ENCODE measurements around the gene DEF6.
"Not testable (repeated sequence)": the region's sequence is repeated elsewhere in the genome, so short reads cannot be mapped to it uniquely, and the experiment has no call there.

Gene DEF6

GRCh38 chr6:35280903-35281302, 16.7 kb upstream of the DEF6 start:
- no peak for ATAC-seq

DNA sequence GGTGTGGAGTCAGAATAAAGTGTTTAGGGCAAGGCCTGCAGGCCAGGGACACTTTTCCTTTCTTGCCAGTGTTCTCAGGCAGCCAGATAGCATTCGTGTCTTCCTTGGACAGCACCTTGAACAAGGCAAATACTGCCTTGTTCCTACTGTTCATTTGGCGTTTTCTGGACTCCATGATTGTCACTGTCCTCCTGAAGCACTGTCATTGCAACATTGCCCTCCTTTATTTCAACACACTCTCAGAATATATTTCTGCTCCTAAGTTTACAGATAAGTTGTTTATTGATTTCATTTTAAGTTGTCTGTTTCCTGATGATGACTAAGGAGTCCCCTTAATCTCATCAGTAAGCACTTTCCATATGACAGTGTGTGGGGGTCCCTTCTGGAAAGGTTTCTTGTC, 15.1 kb upstream of the DEF6 start:
- ATAC-seq: no peak

- no peak for ATAC-seq
These were observed 14.3 kb upstream of the DEF6 start for GRCh38 chr6:35283361-35283760.

DNA sequence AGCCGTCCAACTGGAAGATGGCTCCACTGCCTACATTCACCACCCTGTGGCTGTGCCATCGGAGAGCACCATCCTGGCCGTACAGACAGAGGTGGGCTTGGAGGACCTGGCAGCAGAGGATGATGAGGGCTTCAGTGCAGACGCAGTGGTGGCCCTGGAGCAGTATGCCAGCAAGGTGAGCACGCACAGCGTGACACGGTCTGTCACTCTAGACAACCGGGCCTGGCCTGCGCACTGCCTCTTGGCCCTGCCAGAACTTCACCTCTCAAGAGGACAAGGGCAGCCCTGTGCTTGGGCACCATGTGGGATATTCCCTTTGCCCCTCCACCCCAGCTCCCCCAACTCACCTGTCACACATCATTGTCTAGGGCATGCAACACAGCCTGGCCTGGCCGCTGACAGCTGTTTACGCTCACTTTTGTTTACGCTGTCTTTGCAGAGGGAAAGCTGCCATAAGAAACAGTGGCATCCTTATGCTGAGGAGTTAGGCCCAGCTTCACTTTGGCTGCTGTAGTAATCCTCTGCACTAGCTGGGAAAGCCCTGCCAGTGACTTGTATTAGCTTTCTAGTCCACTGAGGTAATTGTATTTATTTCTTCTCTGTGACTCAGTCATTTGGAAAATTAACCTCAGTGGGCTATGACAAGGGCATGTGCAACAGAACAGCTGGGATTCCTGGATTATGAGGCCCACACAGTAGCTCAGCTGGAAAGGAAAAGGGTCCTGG, 9.8 kb upstream of the DEF6 start:
- ATAC-seq: no peak

GRCh38 chr6:35288834-35289233, 8.8 kb upstream of the DEF6 start:
- no peak for ATAC-seq

DNA sequence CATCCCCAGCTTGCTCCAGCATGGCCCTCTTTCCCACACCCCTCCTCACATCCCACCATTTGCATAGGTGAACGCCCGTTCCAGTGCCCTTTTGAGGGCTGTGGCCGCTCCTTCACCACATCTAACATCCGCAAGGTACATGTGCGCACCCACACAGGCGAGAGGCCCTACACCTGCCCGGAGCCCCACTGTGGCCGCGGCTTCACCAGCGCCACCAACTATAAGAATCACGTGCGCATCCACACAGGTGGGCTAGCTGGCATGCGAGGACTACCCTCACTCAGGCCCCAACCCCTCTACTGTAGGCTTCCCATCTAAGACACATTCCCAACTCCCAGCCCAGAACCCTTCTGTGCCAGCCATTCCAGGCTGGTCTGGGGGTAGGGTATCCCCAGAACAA, 6.1 kb upstream of the DEF6 start:
- ATAC-seq: no peak

DNA sequence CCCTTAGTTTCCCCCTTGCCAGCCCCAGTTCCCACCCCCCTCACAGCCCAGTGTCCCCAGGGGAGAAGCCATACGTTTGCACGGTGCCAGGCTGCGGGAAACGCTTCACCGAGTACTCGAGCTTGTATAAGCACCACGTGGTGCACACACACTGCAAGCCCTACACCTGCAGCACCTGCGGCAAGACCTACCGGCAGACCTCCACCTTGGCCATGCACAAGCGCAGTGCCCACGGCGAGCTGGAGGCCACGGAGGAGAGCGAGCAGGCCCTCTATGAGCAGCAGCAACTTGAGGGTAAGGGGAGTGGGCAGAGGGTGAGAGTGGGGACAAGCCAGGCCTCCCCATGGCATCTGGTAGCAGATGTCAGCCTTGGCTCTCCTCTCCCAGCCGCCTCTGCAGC, 5.1 kb upstream of the DEF6 start:
- no peak for ATAC-seq

DNA sequence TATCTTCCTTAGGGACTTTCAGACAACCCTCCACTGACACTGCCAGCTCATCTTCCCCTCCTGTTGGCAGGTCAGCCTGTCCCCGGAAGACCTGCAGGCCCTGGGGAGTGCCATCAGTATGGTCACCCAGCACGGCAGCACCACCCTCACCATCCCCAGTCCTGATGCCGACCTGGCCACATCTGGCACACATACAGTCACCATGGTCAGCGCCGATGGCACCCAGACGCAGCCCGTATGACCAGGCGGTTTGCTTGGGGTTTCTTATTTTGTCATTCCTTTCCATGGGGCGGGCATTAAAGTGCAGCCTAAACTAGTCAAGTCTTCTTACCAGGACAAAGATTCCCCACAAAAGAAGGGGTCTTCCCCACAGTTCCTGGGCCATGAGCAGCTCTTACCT, 3.9 kb upstream of the DEF6 start:
- ATAC-seq: no peak

GRCh38 chr6:35294308-35294945, 3.2 kb upstream of the DEF6 start:
- peak; percentile 22 to 23 for ATAC-seq

DNA sequence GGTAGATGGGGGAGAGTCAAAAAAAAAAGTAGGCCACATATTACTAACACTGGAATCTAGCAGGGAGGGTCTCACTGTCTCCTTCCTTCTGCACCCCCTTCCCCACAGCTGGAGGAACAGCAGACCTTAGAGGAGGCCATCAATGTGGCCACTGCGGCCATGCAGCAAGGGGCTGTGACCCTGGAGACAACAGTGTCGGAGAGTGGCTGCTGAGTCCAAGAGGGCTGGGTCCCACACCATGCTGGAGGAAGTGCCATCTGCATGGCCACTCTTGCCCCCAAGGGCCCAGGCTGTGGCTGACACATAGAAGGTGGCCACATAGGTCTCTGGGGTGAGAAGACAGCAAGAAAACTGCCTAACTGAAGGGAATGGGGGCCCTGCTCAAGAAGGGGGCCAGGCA, 2.6 kb upstream of the DEF6 start:
- ATAC-seq: no peak

GRCh38 chr6:35295521-35296315, 1.9 kb upstream of the DEF6 start:
- no peak for ATAC-seq

- no peak for ATAC-seq
These were observed 552 bp upstream of the DEF6 start for GRCh38 chr6:35296931-35297600.

GRCh38 chr6:35298625-35299140, 1.1 kb downstream of the DEF6 start:
- ATAC-seq: no peak

DNA sequence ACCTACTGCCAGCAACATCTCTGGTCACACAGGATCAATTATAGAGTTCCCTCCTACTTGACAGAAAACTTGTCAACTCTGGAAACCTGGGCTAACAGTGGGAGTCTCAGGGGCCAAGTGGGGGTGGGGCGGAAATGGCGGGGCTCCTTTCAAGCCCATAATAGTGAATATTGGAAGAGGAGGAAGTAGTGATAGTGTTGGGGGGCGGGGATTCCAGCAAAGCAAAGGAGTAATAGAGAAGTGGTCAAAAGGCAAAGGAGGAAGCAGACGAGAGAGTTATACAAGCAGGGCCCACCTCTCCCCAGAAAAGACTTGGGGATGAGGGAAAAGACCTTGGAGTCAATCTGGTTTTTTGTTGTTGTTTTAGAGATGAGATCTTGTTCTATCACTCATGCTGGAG, 2.1 kb downstream of the DEF6 start:
- no peak for ATAC-seq

GRCh38 chr6:35300848-35301247, 3.2 kb downstream of the DEF6 start:
- no peak for ATAC-seq

- peak; percentile 85 to 88 for ATAC-seq
These were observed 5.1 kb downstream of the DEF6 start for GRCh38 chr6:35302604-35303241.

DNA sequence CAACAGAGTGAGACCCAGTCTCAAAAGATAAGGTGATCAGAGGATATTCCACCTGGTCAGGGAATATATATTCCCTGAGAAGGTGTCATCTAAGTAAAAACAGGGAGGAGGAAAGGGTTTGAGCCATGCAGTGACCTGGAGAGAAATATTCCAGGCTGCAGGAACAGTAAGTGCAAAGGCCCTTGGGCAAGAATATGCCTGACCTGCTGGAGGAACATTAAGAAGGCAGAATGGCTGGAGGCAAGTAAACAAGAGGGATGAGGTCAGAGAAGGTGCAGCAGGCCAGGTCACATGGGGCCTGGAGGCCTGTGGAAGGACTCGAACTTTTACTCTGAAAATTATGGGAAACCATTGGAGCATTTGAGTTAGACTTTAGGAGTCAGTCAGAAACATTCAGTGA, 6.7 kb downstream of the DEF6 start:
- no peak for ATAC-seq

DNA sequence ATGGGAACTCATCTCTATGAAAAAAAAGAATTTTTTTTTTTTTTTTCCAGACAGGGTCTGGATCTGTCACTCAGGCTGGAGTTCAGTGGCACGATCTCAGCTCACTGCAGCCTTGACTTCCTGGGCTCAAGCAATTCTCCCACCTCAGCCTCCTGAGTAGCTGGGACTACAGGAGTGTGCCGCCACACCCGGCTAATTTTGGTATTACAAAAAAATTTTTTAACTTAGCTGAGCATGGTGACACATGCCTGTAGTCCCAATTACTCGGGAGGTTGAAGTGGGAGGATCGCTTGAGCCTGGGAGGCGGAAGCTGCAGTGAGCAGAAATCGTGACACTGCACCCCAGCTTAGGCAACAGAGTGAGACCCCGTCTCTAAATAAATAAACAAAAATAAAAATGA, 7.5 kb downstream of the DEF6 start:
- ATAC-seq: no peak

- not testable (repeated sequence) for ATAC-seq
These were observed 9.5 kb downstream of the DEF6 start for GRCh38 chr6:35307138-35307537.

GRCh38 chr6:35308543-35308942, 10.9 kb downstream of the DEF6 start:
- not testable (repeated sequence) for ATAC-seq

DNA sequence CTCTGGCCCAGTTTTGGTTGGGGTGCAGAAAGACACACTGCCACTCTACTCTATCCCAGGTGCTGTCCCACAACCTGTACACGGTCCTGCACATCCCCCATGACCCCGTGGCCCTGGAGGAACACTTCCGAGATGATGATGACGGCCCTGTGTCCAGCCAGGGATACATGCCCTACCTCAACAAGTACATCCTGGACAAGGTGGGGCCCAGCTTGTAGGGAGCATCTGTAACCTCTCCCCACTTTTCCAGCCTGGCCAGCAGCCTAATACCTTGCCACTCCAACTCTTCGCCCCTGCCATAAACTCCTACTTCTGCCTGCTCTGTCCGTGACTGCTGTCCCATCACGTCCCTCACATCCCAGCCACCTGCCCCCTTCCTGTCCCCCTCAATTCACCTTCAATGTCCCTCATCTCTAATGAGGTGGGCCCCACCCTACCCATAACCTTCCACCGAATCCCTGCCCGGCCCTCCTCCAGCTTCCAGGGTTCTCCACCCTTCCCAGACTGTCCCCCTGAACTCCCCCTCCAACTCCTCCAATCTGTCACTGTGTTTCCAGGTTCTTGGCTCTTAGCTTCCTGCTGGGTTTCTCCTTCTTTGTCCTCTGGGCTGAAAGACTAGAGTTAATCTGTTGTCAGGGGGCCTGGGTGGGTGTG, 12.1 kb downstream of the DEF6 start:
- no peak for ATAC-seq

- ATAC-seq: peak; percentile 56 to 68
These were observed 12.7 kb downstream of the DEF6 start for GRCh38 chr6:35310265-35310831.
